GM23338 (cell line): ENCODE results near the gene PLXNB2. TPM values are rescaled to one million over a fixed set of nuclear protein-coding genes. Genes with fewer than 3 reads are reported as not detected.
"Not testable (repeated sequence)": the region's sequence is repeated elsewhere in the genome, so short reads cannot be mapped to it uniquely, and the experiment has no call there.

ENCODE experiments used
- ATAC-seq: fragments of 200-7000 bp; cut with Tn5 transposase; 3 replicates; pipeline ENCODE4 v1.9.1; 2020
- DNase-seq: peaks from one replicate; pipeline ENCODE4 v3.0.0-alpha.2; 2015; ENCODE audit warnings: low spot score
- H2AFZ ChIP-seq: fragments of 200-600 bp; sonication (generic); 2 replicates; pipeline ENCODE4 v1.8.0; 2016; ENCODE audit warnings: antibody characterized with exemption, mild to moderate bottlenecking, moderate library complexity
- H3F3A ChIP-seq: fragments of 200-600 bp; sonication (generic); replicated peaks from 2 replicates; pipeline ENCODE4 v1.8.0; 2017; ENCODE audit warnings: antibody characterized with exemption, mixed run types, low read depth
- H3K27ac ChIP-seq: fragments of 200-600 bp; sonication (generic); 2 replicates; pipeline ENCODE4 v1.6.1; 2016; ENCODE audit warnings: low read depth
- H3K27me3 ChIP-seq: fragments of 200-600 bp; sonication (generic); 2 replicates; pipeline ENCODE4 v1.8.0; 2016; ENCODE audit warnings: mild to moderate bottlenecking, mixed run types, moderate library complexity; ENCODE audit not compliant: insufficient read depth
- H3K36me3 ChIP-seq: fragments of 200-600 bp; sonication (generic); 2 replicates; pipeline ENCODE4 v1.8.0; 2016; ENCODE audit warnings: mild to moderate bottlenecking; ENCODE audit not compliant: insufficient read depth
- H3K4me1 ChIP-seq: fragments of 200-600 bp; sonication (generic); 2 replicates; pipeline ENCODE4 v1.8.0; 2016; ENCODE audit warnings: mild to moderate bottlenecking, moderate library complexity; ENCODE audit not compliant: insufficient read depth
- H3K4me2 ChIP-seq: fragments of 200-600 bp; sonication (generic); 2 replicates; pipeline ENCODE4 v1.7.1; 2017; ENCODE audit warnings: mixed run types
- H3K4me3 ChIP-seq: fragments of 200-600 bp; sonication (generic); 2 replicates; pipeline ENCODE4 v1.6.1; 2016; ENCODE audit warnings: mixed run types
- H3K79me2 ChIP-seq: fragments of 200-600 bp; sonication (generic); replicated peaks from 2 replicates; pipeline ENCODE4 v1.8.0; 2017; ENCODE audit warnings: mild to moderate bottlenecking; ENCODE audit not compliant: insufficient read depth
- H3K9me2 ChIP-seq: fragments of 200-600 bp; sonication (generic); 2 replicates; pipeline ENCODE4 v1.8.0; 2017; ENCODE audit not compliant: insufficient read depth
- H4K20me1 ChIP-seq: fragments of 200-600 bp; sonication (generic); replicated peaks from 2 replicates; pipeline ENCODE4 v1.8.0; 2017; ENCODE audit warnings: mild to moderate bottlenecking; ENCODE audit not compliant: insufficient read depth
- H3K27ac Mint-ChIP-seq: 2 replicates; pipeline ENCODE4 v1.8.0; 2020; ENCODE audit warnings: inconsistent platforms, mild to moderate bottlenecking, moderate library complexity, mixed read lengths
- H3K27me3 Mint-ChIP-seq: 3 replicates; pipeline ENCODE4 v1.8.0; 2022; ENCODE audit warnings: low read depth, mild to moderate bottlenecking, moderate library complexity, mixed read lengths, inconsistent platforms; ENCODE audit not compliant: insufficient read depth, poor library complexity
- H3K36me3 Mint-ChIP-seq: 3 replicates; pipeline ENCODE4 v1.8.0; 2021; ENCODE audit warnings: low read depth, mild to moderate bottlenecking, inconsistent platforms, moderate library complexity, mixed read lengths
- H3K4me1 Mint-ChIP-seq: 3 replicates; pipeline ENCODE4 v1.8.0; 2020; ENCODE audit warnings: mild to moderate bottlenecking, inconsistent platforms, mixed read lengths
- H3K4me3 Mint-ChIP-seq: 3 replicates; pipeline ENCODE4 v1.8.0; 2021; ENCODE audit warnings: moderate library complexity, mild to moderate bottlenecking, inconsistent platforms, mixed read lengths
- H3K9me3 Mint-ChIP-seq: 3 replicates; pipeline ENCODE4 v1.8.0; 2020; ENCODE audit warnings: moderate library complexity, mild to moderate bottlenecking, inconsistent platforms, mixed read lengths
- CREB1 ChIP-seq: fragments of 250-450 bp; sonication (Bioruptor Pico); IDR thresholded peaks from 2 replicates; pipeline ENCODE4 v1.5.0; 2020; ENCODE audit warnings: low read depth, mild to moderate bottlenecking, moderate library complexity
- EZH2phosphoT487 ChIP-seq: fragments of 200-600 bp; sonication (generic); IDR thresholded peaks from one replicate; pipeline ENCODE4 v1.8.1; 2018; ENCODE audit warnings: antibody characterized with exemption; ENCODE audit not compliant: unreplicated experiment
- JUNB ChIP-seq: IDR thresholded peaks from one replicate; pipeline ENCODE4 v1.6.1; 2016; ENCODE audit warnings: antibody characterized with exemption; ENCODE audit not compliant: unreplicated experiment
- NANOG ChIP-seq: IDR thresholded peaks from 2 replicates; pipeline ENCODE4 v1.6.1; 2016; ENCODE audit warnings: antibody characterized with exemption, borderline replicate concordance
- STAT1 ChIP-seq: IDR thresholded peaks from one replicate; pipeline ENCODE4 v1.6.1; 2016; ENCODE audit warnings: antibody characterized with exemption; ENCODE audit not compliant: unreplicated experiment
- ZNF114 ChIP-seq: fragments of 250-450 bp; sonication (Bioruptor Pico); IDR thresholded peaks from 2 replicates; pipeline ENCODE4 v1.5.0; 2020; ENCODE audit warnings: mild to moderate bottlenecking, moderate library complexity
- ZNF331 ChIP-seq: fragments of 250-450 bp; sonication (Bioruptor Pico); IDR thresholded peaks from 2 replicates; pipeline ENCODE4 v1.5.0; 2020; ENCODE audit warnings: low read depth, mild to moderate bottlenecking, moderate library complexity
- polyA plus RNA-seq: library from polyadenylated mRNA; unstranded; fragments of >200 nt; fragmentation: Nextera tagmentation; extraction: Ambion mirVana; gene quantifications from 2 replicates; pipeline ENCODE4 v1.2.1, GENCODE V29; 2016
- total RNA-seq: library from RNA; depleted of rRNA; stranded (reverse); fragments of >200 nt; shearing (Covaris generic); gene quantifications from 2 replicates; pipeline ENCODE4 v1.2.3, GENCODE V29; 2014
- TF ChIP-seq, protein P1 (sequence below), 2 experiments: fragments of 200-600 bp in 1 of 2; sonication (generic) in 1 of 2; conservative IDR thresholded peaks; 2 replicates each; pipeline versions ENCODE4 v1.5.1 to v1.6.1; 2016 to 2017; ENCODE audit warnings: antibody characterized with exemption in 2 of 2, low read depth in 2 of 2, mild to moderate bottlenecking in 2 of 2, moderate library complexity in 1 of 2
- TF ChIP-seq, protein P2 (sequence below): IDR thresholded peaks from 2 replicates; pipeline ENCODE4 v1.6.1; 2016; ENCODE audit warnings: antibody characterized with exemption

PLXNB2 gene
- total and polyA plus RNA-seq, 2 experiments from 2014 or later, result 29.1 to 66.3 TPM

GRCh38 chr22:50322382-50323104 is 15.1 kb upstream of the PLXNB2 start:
- not testable (repeated sequence) for H3K27ac Mint-ChIP-seq, H3K4me2 ChIP-seq, H3K36me3 ChIP-seq, H3K79me2 ChIP-seq, H2AFZ ChIP-seq, H4K20me1 ChIP-seq, ATAC-seq, H3K4me1 Mint-ChIP-seq, H3K9me2 ChIP-seq, H3K36me3 Mint-ChIP-seq, H3K9me3 Mint-ChIP-seq, H3K4me1 ChIP-seq, H3K4me3 ChIP-seq, DNase-seq, H3K27ac ChIP-seq, H3F3A ChIP-seq, H3K4me3 Mint-ChIP-seq
- H3K27me3 ChIP-seq, result peaks cover 15% of the 10 kb centered on the region
- H3K27me3 Mint-ChIP-seq, result peaks cover 23% of the 10 kb centered on the region

DNA sequence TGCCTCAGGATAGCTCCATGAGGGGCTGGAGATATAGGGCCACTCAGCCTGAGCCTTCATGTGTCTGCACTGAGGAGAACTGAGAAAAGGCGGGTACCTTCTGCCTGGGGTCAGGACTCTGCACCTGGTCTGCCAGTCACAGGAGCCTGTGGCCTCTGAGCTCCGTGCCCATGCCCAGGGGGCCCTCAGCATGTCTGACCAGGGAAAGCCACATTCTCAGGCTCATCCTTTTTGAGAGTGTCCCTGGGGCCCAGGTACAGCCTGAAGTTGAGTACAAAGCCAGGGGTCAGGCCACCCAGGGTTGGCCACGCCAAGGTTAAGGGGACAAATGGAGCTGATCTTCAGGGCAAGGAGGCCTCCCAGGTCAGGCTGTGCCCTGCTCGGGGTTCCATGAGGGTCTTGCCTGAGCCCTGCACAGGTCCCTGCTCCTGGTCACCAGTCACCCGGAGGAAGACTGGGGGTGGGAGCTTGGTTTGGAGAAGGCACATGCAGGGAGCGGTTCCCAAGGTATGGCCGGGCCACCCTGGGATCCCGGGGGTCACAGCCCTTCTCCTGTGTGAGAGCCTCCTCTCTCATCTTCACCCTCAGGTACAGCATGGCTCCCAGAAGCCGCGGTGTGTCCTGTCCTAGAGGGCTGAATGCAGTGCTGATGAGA is 13.4 kb upstream of the PLXNB2 start:
- no peaks in the 10 kb centered on the region for H3K36me3 ChIP-seq
- peaks cover 7% of the 10 kb centered on the region for H3K27me3 ChIP-seq
- DNase-seq, result no peak
- Mint-ChIP-seq H3K4me1 (0 out of 3 replicates have a peak, but pooled peaks cover under 1% of the 10 kb centered on the region), H3K4me3 (no peak overlapping the region; the same call in 2 of the 3 replicates), H3K9me3 (no peaks in the 10 kb centered on the region), H3K36me3 (no peaks in the 10 kb centered on the region; the same call in 2 of the 3 replicates), H3K27ac (no peak overlapping the region), H3K27me3 (peaks cover 16% of the 10 kb centered on the region)
- no peaks in the 10 kb centered on the region for H4K20me1 ChIP-seq
- no peak overlapping the region for H3K4me2 ChIP-seq
- no peak for ATAC-seq
- H3F3A ChIP-seq, result no peaks in the 10 kb centered on the region
- no peaks in the 10 kb centered on the region for H3K79me2 ChIP-seq
- H3K9me2 ChIP-seq, result no peaks in the 10 kb centered on the region
- no peak overlapping the region for H3K27ac ChIP-seq
- no peak overlapping the region for H3K4me3 ChIP-seq
- H3K4me1 ChIP-seq, result no peaks in the 10 kb centered on the region; the same call in 1 of the 2 replicates
- TF ChIP-seq, protein P1, sequence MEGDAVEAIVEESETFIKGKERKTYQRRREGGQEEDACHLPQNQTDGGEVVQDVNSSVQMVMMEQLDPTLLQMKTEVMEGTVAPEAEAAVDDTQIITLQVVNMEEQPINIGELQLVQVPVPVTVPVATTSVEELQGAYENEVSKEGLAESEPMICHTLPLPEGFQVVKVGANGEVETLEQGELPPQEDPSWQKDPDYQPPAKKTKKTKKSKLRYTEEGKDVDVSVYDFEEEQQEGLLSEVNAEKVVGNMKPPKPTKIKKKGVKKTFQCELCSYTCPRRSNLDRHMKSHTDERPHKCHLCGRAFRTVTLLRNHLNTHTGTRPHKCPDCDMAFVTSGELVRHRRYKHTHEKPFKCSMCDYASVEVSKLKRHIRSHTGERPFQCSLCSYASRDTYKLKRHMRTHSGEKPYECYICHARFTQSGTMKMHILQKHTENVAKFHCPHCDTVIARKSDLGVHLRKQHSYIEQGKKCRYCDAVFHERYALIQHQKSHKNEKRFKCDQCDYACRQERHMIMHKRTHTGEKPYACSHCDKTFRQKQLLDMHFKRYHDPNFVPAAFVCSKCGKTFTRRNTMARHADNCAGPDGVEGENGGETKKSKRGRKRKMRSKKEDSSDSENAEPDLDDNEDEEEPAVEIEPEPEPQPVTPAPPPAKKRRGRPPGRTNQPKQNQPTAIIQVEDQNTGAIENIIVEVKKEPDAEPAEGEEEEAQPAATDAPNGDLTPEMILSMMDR (conservative IDR thresholded peaks at IDR 0.05; ENCODE audit: low read depth in 2 of 2), result no peak
- no peak for TF ChIP-seq STAT1
- no peak overlapping the region for H2AFZ ChIP-seq

DNA sequence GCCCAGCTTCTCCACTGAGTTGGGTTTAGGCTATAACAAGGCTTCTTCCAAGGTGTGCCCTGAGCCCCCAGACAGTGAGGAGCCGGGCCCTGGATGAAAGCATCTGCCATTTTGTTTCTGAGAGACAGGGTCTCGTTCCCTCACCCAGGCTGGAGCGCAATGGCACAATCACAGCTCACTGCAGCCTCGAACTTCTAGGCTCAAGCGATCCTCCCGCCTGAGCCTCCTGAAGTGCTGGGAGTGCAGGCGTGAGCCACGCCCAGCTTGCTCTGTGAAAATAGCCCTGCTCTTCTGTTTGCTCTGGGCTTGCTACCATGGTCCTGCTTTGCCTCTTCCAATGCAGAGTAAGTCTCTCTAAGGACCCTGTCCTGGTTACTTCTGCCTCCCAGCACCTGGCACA is 12.7 kb upstream of the PLXNB2 start:
- Histone ChIP-seq H3K9me2 (no peaks in the 10 kb centered on the region), H3K79me2 (no peaks in the 10 kb centered on the region), H3K27me3 (peaks cover under 1% of the 10 kb centered on the region; the same call in 1 of the 2 replicates), H3K36me3 (no peaks in the 10 kb centered on the region), H3K27ac (no peak overlapping the region), H3K4me1 (no peaks in the 10 kb centered on the region), H2AFZ (no peak overlapping the region), H4K20me1 (no peaks in the 10 kb centered on the region), H3K4me3 (no peak overlapping the region), H3K4me2 (no peak overlapping the region), H3F3A (no peaks in the 10 kb centered on the region)
- Mint-ChIP-seq H3K9me3 (no peaks in the 10 kb centered on the region), H3K36me3 (no peaks in the 10 kb centered on the region; the same call in 2 of the 3 replicates), H3K4me1 (no peaks in the 10 kb centered on the region), H3K27me3 (peaks cover 11% of the 10 kb centered on the region), H3K27ac (no peak overlapping the region), H3K4me3 (no peak overlapping the region; the same call in 2 of the 3 replicates)
- no peak for DNase-seq
- no peak for ATAC-seq
- TF ChIP-seq ZNF114 (no peak), NANOG (no peak), JUNB (no peak), EZH2phosphoT487 (no peak), STAT1 (no peak), CREB1 (no peak), ZNF331 (CRISPR knock-in tag) (no peak)
- TF ChIP-seq, protein P1 (conservative IDR thresholded peaks at IDR 0.05; ENCODE audit: low read depth in 2 of 2), result no peak
- TF ChIP-seq, protein P2, sequence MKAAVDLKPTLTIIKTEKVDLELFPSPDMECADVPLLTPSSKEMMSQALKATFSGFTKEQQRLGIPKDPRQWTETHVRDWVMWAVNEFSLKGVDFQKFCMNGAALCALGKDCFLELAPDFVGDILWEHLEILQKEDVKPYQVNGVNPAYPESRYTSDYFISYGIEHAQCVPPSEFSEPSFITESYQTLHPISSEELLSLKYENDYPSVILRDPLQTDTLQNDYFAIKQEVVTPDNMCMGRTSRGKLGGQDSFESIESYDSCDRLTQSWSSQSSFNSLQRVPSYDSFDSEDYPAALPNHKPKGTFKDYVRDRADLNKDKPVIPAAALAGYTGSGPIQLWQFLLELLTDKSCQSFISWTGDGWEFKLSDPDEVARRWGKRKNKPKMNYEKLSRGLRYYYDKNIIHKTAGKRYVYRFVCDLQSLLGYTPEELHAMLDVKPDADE, result no peak
